ENCODE measurements around the gene ARL3.
"Not testable (repeated sequence)": the region's sequence is repeated elsewhere in the genome, so short reads cannot be mapped to it uniquely, and the experiment has no call there.

ARL3 gene

DNA sequence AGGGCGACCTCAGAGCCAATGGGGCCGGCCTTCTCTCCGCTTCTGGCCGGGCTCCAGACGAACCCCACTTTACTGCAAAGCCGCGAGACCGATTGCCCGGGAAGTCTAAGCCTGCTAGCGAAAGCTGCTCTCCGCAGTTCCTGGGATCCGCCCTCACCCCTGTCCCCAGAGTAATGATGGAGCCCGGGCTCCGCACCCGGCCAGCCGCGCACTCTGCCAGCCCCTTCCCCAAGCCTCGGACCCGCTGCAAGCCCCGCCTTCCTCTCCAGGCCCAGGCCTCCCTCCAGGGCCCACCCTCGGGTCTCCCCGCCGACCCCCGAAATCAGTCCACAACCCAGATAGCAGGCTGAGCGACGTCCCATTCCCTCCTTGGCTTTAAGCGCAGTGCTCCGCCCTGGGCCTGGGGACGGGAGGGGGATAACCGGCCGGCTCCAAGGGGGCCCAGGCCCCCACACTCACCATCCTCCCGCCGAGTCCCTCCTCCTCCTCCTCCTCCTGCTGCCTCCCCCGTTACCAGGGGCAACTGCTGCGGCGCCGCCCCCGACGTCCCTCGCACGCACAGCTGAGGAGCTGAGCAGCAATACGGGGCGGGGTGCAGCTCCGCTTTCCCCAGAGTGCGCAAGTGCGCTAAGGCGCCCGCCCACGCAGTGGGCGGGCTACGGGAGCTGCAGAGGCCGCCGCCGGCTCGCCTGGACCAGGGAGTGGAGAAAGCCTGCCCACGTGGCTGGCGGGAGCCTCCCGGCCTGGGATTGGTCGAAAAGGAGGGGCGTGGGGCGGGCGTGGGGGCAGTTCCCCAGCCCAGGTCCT, at the start of gene ARL3:
Gene ARL3 (minus strand): TSS at position 584 of the 807 bp plus-strand sequence. CDS start 122 bp downstream, at position 462.
- DNase-seq (ENCODE audit: low read depth in 2 of 2, low spot score in 1 of 2), result peak; percentile 86 to 89

DNA sequence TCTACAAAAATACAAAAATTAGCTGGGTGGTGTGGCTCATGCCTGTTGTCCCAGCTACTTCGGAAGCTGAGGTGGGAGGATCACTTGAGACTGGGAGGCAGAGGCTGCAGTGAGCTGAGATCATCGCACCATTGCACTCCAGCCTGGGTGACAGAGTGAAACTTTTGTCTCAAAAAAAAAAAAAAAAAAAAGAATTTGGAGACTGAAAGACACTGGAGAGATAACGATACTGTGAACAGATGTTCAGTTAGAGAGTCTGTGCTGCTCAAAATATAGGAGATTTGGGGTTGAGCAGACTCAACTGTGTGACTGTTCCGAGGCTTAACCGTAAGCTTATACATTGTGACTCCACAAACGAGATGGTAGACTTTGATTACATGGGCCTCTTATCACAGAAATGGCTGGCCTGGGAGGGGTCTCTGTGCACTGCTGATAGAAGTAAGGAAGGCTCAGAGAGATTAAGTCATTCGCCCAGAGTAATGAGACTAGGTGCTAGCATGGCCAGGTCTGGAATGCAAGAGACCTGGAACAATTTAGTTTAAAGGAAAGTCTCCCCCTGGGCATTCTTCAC, 48.9 kb upstream of the ARL3 start:
- DNase-seq (ENCODE audit: low read depth in 2 of 2, low spot score in 1 of 2), result no peak

GRCh38 chr10:102762401-102763015, 48.3 kb upstream of the ARL3 start:
- DNase-seq (ENCODE audit: low read depth in 2 of 2, low spot score in 1 of 2), result no peak

DNA sequence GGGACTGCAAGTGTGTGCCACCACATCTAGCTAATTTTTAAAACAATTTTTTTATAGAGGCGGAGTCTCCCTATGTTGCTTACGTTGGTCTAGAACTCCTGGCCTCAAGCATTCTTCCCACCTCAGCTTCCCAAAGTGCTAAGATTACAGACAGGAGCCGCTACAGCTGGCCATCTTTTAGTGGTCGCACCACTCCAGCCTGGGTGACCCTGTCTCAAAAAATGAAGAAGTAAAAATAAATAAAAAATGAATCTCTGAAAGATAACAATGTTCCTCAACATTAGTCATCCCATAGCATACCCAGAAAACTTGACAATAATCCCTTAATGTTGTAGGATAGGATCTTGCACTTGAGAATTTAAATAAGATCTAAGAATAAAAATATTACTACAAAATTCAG, 47.8 kb upstream of the ARL3 start:
- no peak for DNase-seq (ENCODE audit: low read depth in 2 of 2, low spot score in 1 of 2)

DNA sequence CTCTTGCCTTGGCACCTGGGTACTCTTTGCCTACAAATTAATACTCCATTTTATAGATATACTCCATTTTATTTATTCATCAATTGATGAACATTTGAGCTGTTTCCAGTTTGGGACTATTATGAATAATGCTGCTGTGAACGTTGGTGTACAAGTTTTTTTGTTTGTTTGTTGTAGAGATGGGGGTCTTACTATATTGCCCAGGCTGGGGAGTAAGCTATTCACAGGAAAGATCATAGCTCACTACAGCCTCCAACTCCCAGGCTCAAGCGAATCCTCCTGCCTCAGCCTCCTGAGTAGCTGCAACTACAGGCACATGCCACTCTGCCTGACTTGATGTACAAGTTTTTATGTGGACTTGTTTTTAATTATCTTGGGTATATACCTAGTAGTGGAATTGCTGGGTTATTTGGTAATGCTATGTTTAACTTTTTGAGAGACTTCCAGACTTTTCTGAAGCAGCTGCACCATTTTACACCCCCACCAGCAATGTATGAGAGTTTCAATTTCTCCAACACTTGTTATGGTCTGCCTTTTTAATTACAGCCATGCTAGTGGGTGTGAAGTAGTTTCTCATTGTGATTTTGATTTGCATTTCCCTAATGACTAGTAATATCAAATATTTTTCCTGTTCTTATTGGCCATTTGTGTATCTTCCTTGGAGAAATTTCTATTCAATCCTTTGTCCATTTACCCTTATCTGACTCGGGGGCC, 45.5 kb upstream of the ARL3 start:
- DNase-seq (ENCODE audit: low read depth in 2 of 2, low spot score in 1 of 2), result no peak

- not testable (repeated sequence) for DNase-seq (ENCODE audit: low read depth in 2 of 2, low spot score in 1 of 2)
These were observed 44.7 kb upstream of the ARL3 start for GRCh38 chr10:102758933-102759262.

- no peak for DNase-seq (ENCODE audit: low read depth in 2 of 2, low spot score in 1 of 2)
These were observed 44.2 kb upstream of the ARL3 start for GRCh38 chr10:102758240-102758932.

DNA sequence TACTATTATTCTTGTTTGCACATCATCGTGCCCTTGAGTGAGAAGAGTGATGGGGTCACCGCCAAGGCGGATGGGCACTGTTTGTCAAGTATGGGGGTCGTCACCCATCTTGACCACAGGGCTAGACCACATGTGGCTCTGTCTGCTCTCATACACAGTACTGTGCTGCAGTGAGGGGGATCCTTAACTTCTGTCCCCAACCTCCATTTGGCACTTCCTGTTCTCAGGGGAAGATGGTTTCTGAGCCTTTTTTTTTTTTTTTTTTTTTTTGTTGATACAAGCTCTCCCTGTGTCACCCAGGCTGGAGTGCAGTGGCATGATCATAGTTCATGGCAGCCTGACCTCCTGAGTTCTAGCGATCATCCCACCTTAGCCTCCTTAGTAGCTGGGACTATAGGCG, 43.1 kb upstream of the ARL3 start:
- no peak for DNase-seq (ENCODE audit: low read depth in 2 of 2, low spot score in 1 of 2)

GRCh38 chr10:102753718-102754117, 39.5 kb upstream of the ARL3 start:
- no peak for DNase-seq (ENCODE audit: low read depth in 2 of 2, low spot score in 1 of 2)

DNA sequence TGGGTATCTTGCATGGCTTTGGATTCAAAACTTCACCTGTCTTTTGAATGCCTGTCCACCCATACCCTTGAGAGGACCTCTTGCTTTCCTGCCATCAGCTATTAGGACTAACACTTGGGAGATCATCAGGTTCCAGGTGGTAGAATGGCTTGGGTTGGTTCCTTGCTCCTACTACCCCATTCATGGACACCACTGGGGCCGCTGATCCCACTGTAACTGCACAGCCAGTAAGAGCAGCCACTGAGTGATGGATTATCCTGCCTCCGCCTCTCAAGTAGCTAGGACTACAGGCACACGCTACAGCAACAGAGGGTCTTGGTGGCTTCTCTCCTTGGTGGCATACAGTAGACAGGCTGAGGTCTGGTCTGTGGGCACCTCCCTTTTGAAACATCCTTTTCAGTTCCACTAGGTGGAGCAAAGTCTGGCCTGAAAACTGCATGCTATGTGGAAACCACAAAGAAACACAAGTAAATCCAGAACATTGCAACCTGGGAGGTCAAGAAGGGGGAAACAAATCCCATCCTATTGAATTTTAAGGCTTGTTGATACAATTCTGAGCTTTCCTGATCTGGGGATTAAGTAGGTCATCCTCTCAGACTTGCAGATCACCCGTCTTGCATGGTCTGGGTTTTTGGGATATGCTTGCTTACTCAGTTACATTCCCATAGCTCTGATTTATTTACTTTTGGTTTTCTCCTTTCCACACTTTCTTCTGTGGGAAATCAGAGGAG, 38.9 kb upstream of the ARL3 start:
- no peak for DNase-seq (ENCODE audit: low read depth in 2 of 2, low spot score in 1 of 2)

DNA sequence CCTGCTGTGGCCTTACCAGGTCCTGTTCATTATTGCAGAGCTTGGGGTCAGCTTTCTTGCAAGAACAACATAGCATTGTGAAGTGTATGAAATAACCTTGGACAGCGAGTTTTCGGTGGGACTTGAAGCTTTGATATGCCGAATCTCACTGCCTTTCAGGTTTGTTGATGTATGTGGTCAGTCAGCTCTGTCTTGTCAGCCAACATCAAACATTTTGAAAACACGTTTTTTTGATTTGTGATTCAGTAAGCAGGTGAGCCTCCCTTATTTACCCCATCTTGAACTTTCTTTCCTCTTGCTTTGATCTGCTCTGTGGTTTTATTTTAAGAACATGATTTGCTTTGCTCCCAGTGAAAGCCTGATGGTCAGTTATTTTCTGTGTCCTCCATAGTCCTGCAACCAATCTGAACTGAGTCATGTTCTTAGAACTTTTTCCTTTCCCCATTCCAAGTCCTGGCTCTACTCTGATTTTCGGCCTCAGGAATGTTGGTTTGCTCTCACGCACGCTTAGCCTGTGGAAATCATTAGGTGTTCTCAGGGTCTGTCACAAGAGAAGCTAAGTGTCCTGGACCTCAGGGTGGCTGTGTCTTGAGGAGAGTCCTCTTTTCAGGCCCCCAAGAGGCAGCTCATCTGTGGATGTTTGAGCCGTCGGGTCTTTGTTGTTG, 38.2 kb upstream of the ARL3 start:
- DNase-seq (ENCODE audit: low read depth in 2 of 2, low spot score in 1 of 2), result no peak

GRCh38 chr10:102745157-102745556, 31.0 kb upstream of the ARL3 start:
- DNase-seq (ENCODE audit: low read depth in 2 of 2, low spot score in 1 of 2), result no peak

DNA sequence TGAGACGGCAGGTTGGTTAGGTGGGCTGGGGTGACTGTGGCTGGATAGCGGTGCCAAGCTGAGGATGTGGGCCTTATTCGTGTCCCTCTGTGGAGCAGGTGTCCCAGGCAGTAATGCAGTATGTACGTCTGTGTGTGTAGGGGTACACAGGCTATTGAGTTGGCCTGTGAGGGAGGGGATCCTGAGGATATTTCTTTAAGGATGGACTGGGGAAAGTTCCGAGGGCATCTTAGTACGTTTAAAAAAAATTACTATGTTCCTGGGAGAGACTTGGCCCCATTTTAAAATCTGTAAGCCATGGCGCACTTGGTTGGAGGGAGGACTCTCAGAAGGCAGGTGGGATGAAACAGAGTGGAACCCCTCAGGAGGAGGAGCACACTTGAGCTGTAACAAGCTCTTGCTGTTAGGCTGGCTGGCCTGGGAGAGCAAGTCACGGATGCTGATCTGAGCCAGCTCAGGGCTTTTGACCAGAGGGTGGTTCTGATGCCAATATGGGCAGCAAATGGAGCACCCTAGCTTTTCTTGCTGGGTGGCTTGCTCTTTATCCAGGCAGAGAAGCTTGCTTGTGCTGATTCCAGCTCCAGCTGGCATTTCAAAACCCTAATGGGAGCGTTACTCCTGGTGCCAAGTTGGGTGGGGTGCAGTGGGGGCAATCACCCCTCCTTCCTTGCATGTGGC, 30.3 kb upstream of the ARL3 start:
- DNase-seq (ENCODE audit: low read depth in 2 of 2, low spot score in 1 of 2), result no peak

GRCh38 chr10:102743588-102744373, 29.6 kb upstream of the ARL3 start, which contains the start of gene WBP1L:
TSS of gene WBP1L (plus strand) at chr10:102743948. CDS start at chr10:102744054, 106 bp downstream.
- peak; percentile 80 to 91 for DNase-seq (ENCODE audit: low read depth in 2 of 2, low spot score in 1 of 2)

- no peak for DNase-seq (ENCODE audit: low read depth in 2 of 2, low spot score in 1 of 2)
These were observed 28.9 kb upstream of the ARL3 start for GRCh38 chr10:102743078-102743587.

GRCh38 chr10:102742313-102742712, 28.1 kb upstream of the ARL3 start:
- not testable (repeated sequence) for DNase-seq (ENCODE audit: low read depth in 2 of 2, low spot score in 1 of 2)

DNA sequence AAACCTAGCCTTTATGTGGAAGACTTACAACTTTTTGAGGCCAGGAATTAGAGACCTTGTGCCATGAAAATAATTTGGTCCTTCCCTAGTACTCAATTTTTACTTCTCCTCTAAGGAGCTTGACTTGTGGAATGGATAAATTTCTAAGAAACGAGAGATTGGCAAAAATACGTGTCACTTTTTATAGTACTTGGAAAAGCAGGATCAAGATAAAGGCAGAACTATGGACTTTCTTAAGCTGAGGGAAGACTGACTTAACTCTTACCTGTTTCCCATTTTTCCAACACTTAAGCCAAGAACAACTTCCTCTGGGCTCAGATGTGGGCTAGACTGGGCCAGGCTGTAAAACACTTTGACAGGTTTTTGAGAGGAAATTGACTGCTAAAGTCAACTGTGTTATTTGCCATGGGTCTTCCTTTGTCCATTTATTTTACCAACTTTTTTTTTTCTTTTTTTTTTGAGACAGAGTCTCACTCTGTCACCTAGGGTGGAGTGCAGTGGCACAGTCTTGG, 27.6 kb upstream of the ARL3 start:
- no peak for DNase-seq (ENCODE audit: low read depth in 2 of 2, low spot score in 1 of 2)

DNA sequence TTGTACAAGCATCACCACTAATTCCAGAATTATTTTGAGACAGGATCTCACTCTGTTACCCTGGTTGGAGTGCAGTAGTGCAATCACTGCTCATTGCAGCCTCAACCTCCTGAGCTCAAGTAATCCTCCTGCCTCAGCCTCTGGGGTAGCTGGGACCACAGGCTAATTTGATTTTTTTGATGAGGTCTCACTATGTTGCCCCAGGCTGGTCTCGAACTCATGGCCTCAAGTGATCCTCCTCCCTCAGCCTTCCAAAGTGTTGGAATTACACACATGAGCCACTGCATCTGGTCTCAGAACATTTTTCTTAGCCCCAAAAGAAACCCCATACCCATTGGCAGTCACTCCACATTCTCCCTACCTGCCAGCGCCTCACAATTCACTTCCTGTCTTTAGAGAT, 26.0 kb upstream of the ARL3 start:
- no peak for DNase-seq (ENCODE audit: low read depth in 2 of 2, low spot score in 1 of 2)

All from stimulated activated CD8-positive, alpha-beta memory T cell treated with anti-CD3 and anti-CD28 coated beads, Interleukin-4, amount 100 ng/mL, for 1 hour (primary cell).